Stimulated activated naive CD8-positive, alpha-beta T cell treated with anti-CD3 and anti-CD28 coated beads, Interleukin-15, Interleukin-2, amounts not matched to agents 100 ng/mL and 50 ng/mL, for 24 hours (primary cell): ENCODE data around the gene ABCG1.

Experiments used
- H3K27ac Mint-ChIP-seq: one replicate; pipeline ENCODE4 v1.8.0; 2021; ENCODE audit warnings: mild to moderate bottlenecking, mixed read lengths
- H3K27me3 Mint-ChIP-seq: one replicate; pipeline ENCODE4 v1.8.0; 2021; ENCODE audit warnings: mixed read lengths
- H3K36me3 Mint-ChIP-seq: one replicate; pipeline ENCODE4 v1.8.0; 2021; ENCODE audit warnings: low read depth, mixed read lengths
- H3K4me1 Mint-ChIP-seq: one replicate; pipeline ENCODE4 v1.8.0; 2021; ENCODE audit warnings: low read depth, mixed read lengths
- H3K4me3 Mint-ChIP-seq: one replicate; pipeline ENCODE4 v1.8.0; 2021; ENCODE audit warnings: mild to moderate bottlenecking, mixed read lengths
- H3K9me3 Mint-ChIP-seq: one replicate; pipeline ENCODE4 v1.8.0; 2021; ENCODE audit warnings: mixed read lengths

ABCG1 gene

GRCh38 chr21:42239973-42240372 lies 21.0 kb downstream of the ABCG1 start:
- H3K36me3 Mint-ChIP-seq, result no peaks in the 10 kb centered on the region
- peaks cover 54% of the 10 kb centered on the region for H3K4me1 Mint-ChIP-seq
- H3K9me3 Mint-ChIP-seq, result no peaks in the 10 kb centered on the region
- no peak overlapping the region for H3K4me3 Mint-ChIP-seq
- no peaks in the 10 kb centered on the region for H3K27me3 Mint-ChIP-seq
- H3K27ac Mint-ChIP-seq, result no peak overlapping the region

GRCh38 chr21:42242611-42243010 lies 23.7 kb downstream of the ABCG1 start:
- no peaks in the 10 kb centered on the region for H3K27me3 Mint-ChIP-seq
- peaks cover 28% of the 10 kb centered on the region for H3K4me1 Mint-ChIP-seq
- H3K4me3 Mint-ChIP-seq, result no peak overlapping the region
- H3K36me3 Mint-ChIP-seq, result peaks cover 3% of the 10 kb centered on the region
- H3K27ac Mint-ChIP-seq, result no peak overlapping the region
- H3K9me3 Mint-ChIP-seq, result no peaks in the 10 kb centered on the region

DNA sequence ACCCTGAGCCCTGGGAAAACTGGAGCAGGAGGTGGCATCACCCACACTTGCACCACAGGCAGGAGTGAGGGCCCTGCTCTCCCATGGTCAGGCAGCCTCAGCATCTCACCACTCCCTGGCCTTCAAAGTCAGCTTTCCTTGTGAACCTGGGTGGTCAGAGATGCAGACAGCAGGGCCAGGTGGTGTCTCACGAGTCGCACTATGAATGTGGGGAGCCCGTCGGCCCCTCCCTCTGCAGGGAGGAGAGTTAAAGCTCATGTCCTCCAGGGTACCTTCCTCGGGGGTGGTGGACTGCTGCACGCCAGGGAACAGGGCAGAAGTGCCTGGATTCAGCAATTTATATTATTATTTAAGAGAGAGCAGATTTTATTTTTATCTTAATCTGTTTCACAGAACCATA lies 24.1 kb downstream of the ABCG1 start:
- Mint-ChIP-seq H3K27me3 (no peaks in the 10 kb centered on the region), H3K4me3 (no peak overlapping the region), H3K9me3 (no peaks in the 10 kb centered on the region), H3K4me1 (peaks cover 24% of the 10 kb centered on the region), H3K27ac (no peak overlapping the region), H3K36me3 (peaks cover 8% of the 10 kb centered on the region)

DNA sequence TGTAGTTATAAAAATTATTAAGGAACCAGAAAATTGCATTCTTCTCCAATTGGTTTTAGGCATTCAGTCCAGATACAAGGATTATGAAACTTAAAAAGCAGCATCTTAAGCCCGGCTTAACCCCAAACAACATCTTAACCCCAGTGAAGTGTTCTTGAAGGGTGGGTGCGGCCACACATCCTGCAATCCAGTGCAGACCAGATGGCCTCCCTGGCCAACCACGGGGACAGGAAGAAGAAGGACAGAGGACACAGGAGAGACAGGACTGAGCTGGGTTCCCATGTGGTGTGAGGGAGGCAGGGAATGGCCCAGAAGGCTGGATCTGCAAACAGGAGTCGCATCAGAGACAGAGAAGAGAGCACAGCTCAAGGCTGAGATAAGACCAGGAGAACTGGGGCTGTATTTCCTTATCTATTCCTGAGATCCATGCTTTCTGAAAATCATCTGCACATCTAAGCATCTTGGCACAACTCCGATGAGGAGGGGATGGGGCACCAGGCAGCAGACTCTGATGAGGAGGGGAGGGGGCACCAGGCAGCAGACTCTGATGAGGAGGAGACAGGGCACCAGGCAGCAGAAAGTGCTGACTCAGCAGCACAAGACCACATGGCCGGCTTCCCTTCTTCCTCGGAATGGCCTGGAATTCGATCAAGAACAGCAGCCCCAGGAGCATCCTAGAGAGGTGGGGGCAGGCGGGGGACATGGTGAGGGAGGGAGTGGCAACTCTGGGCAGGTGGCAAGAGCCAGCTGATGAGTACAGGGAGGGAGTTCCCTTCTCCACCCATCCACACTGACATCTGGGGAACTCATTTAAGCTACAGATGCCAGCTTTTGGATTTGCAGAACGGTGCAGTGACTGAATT lies 26.6 kb downstream of the ABCG1 start:
- H3K4me3 Mint-ChIP-seq, result no peak overlapping the region
- no peaks in the 10 kb centered on the region for H3K27me3 Mint-ChIP-seq
- H3K36me3 Mint-ChIP-seq, result peaks cover 11% of the 10 kb centered on the region
- peaks cover 17% of the 10 kb centered on the region for H3K4me1 Mint-ChIP-seq
- no peak overlapping the region for H3K27ac Mint-ChIP-seq
- no peaks in the 10 kb centered on the region for H3K9me3 Mint-ChIP-seq

GRCh38 chr21:42247716-42248115 lies 28.8 kb downstream of the ABCG1 start:
- Mint-ChIP-seq H3K9me3 (no peaks in the 10 kb centered on the region), H3K4me1 (peaks cover 14% of the 10 kb centered on the region), H3K27me3 (no peaks in the 10 kb centered on the region), H3K36me3 (peaks cover 11% of the 10 kb centered on the region), H3K27ac (no peak overlapping the region), H3K4me3 (no peak overlapping the region)

GRCh38 chr21:42248241-42248640 lies 29.3 kb downstream of the ABCG1 start:
- H3K4me1 Mint-ChIP-seq, result peaks cover 12% of the 10 kb centered on the region
- no peak overlapping the region for H3K27ac Mint-ChIP-seq
- no peaks in the 10 kb centered on the region for H3K9me3 Mint-ChIP-seq
- peaks cover 11% of the 10 kb centered on the region for H3K36me3 Mint-ChIP-seq
- no peak overlapping the region for H3K4me3 Mint-ChIP-seq
- H3K27me3 Mint-ChIP-seq, result no peaks in the 10 kb centered on the region

GRCh38 chr21:42248783-42249597 lies 30.1 kb downstream of the ABCG1 start:
- Mint-ChIP-seq H3K4me1 (peaks cover 16% of the 10 kb centered on the region), H3K36me3 (peaks cover 11% of the 10 kb centered on the region), H3K27ac (no peak overlapping the region), H3K27me3 (no peaks in the 10 kb centered on the region), H3K4me3 (no peak overlapping the region), H3K9me3 (no peaks in the 10 kb centered on the region)

DNA sequence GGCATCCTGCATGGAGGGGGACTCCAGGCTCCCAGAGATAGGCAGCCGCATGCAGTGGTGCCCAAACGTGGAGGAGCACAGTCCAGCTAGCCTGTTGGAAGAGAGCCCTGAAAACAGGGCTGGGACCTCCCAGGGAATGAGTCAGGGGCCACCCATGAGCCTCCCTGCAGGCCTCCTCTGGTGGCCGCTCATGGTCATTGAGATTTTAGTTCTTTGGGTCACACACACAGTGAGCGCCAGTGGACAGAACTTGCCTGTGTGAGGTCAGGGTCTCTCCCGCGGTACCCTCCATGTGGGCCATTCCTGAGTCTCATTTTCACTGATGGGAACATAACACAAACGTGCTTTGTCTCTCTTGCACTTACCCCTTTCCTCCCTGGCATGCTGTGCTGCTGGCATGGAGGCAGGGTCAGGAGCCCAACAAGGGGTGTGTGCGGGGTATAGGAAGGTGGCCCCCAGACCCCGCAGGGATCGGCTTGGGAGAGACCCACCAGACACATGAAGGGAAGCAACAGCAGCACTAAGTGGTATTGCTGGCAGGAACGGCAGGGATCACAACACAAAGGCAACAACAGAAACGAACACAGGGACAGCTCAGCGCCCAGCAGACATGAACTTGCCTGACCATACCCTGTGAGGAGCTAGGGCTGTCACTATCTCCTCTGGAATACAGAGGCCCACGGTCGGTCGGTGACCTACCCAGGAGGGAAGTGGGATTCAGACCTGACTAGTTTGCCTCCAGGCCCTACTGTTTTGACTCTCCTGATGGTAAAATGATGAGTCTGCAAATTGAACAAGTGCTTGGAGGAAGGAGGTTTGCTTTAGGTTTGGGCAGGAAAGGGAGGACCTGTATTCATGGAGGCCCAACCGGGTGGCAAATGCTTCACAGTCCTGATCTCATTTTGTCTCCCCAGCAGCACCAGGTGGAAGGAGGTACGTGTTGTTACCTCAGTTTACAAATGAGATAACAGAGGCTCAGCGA lies 31.8 kb downstream of the ABCG1 start:
- no peak overlapping the region for H3K27ac Mint-ChIP-seq
- H3K4me1 Mint-ChIP-seq, result peaks cover 29% of the 10 kb centered on the region
- H3K9me3 Mint-ChIP-seq, result no peaks in the 10 kb centered on the region
- H3K36me3 Mint-ChIP-seq, result peaks cover 11% of the 10 kb centered on the region
- no peaks in the 10 kb centered on the region for H3K27me3 Mint-ChIP-seq
- no peak overlapping the region for H3K4me3 Mint-ChIP-seq

GRCh38 chr21:42251654-42252324 lies 32.8 kb downstream of the ABCG1 start:
- Mint-ChIP-seq H3K4me3 (no peak overlapping the region), H3K36me3 (peaks cover 11% of the 10 kb centered on the region), H3K27ac (no peak overlapping the region), H3K9me3 (no peaks in the 10 kb centered on the region), H3K4me1 (peaks cover 29% of the 10 kb centered on the region), H3K27me3 (no peaks in the 10 kb centered on the region)

DNA sequence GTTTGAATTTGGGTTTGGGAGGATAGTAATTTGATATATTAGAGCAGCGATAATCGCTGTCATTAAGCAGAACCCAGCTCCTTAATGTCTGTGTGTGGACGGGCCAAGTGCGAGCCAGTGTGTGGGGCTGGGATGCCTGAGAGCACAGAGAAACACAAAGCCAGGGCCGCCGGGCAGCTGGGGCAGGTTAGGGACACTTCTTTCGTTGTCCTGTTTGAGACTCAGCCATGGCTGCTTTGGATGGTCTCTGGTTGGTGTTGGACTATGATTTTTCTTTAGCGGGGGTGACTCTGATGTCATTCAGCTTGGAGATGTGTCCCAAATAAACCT lies 33.4 kb downstream of the ABCG1 start:
- H3K36me3 Mint-ChIP-seq, result peaks cover 10% of the 10 kb centered on the region
- H3K4me1 Mint-ChIP-seq, result peaks cover 29% of the 10 kb centered on the region
- H3K27me3 Mint-ChIP-seq, result no peaks in the 10 kb centered on the region
- no peaks in the 10 kb centered on the region for H3K9me3 Mint-ChIP-seq
- H3K4me3 Mint-ChIP-seq, result no peak overlapping the region
- H3K27ac Mint-ChIP-seq, result no peak overlapping the region

DNA sequence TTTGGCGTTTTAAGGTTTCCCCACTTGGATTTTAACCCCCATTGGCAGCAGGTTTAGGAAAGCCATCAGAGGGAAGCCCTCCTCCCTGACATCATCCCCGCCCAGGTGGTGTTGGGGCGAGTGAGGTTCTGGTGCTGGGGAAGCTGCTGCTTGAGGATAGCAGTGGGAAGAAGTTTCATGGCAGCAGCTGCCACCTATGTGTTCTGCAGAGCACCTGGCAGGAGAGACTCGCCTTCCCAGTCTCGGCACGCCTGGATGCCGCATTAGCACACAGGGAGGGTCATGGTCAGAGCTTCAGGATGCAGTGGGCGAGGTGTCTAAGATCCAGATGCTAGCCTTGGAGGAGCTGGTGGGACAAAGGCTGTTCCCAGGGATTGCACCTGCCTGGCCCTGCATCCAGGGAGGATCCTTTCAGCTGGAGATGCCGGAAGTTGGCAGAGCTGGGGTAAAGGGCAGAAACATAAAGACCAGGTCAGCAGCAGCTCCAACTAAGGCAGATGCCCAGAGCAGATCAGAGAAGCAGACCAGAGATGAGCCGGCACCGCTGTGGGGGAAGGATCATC lies 33.9 kb downstream of the ABCG1 start:
- H3K4me1 Mint-ChIP-seq, result peaks cover 29% of the 10 kb centered on the region
- H3K4me3 Mint-ChIP-seq, result no peak overlapping the region
- H3K27me3 Mint-ChIP-seq, result no peaks in the 10 kb centered on the region
- peaks cover 5% of the 10 kb centered on the region for H3K36me3 Mint-ChIP-seq
- no peaks in the 10 kb centered on the region for H3K9me3 Mint-ChIP-seq
- H3K27ac Mint-ChIP-seq, result no peak overlapping the region

GRCh38 chr21:42253466-42253865 lies 34.5 kb downstream of the ABCG1 start:
- Mint-ChIP-seq H3K36me3 (no peaks in the 10 kb centered on the region), H3K27ac (no peak overlapping the region), H3K27me3 (no peaks in the 10 kb centered on the region), H3K4me1 (peaks cover 31% of the 10 kb centered on the region), H3K4me3 (no peak overlapping the region), H3K9me3 (no peaks in the 10 kb centered on the region)

DNA sequence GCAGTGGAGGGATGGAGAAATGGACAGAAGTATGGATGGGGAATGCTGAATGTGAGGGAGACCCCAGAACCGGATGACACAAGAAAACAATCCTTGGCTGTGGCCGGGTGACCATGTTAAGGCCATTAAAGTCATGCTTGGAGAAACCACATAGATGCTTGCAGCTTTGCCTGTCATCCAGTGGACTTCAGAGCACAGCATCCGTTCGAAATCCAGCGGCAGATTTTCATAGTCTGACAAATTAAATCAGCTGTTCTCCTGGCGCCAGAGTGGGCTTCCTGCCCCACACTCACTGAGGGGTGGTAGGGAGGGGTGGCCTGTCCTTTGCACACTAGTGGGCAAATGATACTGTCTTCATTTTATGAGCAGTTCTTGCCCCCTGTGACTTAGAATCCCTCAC lies 35.1 kb downstream of the ABCG1 start:
- no peaks in the 10 kb centered on the region for H3K27me3 Mint-ChIP-seq
- H3K27ac Mint-ChIP-seq, result peak overlapping the region; percentile 16
- H3K4me1 Mint-ChIP-seq, result peaks cover 30% of the 10 kb centered on the region
- H3K36me3 Mint-ChIP-seq, result no peaks in the 10 kb centered on the region
- H3K9me3 Mint-ChIP-seq, result no peaks in the 10 kb centered on the region
- no peak overlapping the region for H3K4me3 Mint-ChIP-seq
